D721Med (cell line): Measurements from ENCODE around the gene SLC6A8.

ENCODE experiments used
- DNase-seq: peaks from one replicate; pipeline ENCODE4 v3.0.0; 2011; ENCODE audit warnings: low spot score; ENCODE audit not compliant: insufficient read length
- FAIRE-seq: peaks from 2 replicates; lab custom pipeline; 2011; peaks lifted over from hg19 to GRCh38; lab: Jason Lieb, UNC
- CTCF ChIP-seq: IDR thresholded peaks from 2 replicates; pipeline ENCODE4 v1.5.1; 2012; ENCODE audit warnings: mild to moderate bottlenecking, control low read depth; ENCODE audit not compliant: insufficient read depth; ENCODE audit errors: missing control alignments

Gene SLC6A8

GRCh38 chrX:153641627-153642026 is 46.1 kb upstream of the SLC6A8 start:
- DNase-seq, result no peak
- no peak for TF ChIP-seq CTCF
- no peak for FAIRE-seq

- TF ChIP-seq CTCF, result no peak
- FAIRE-seq (no peak), DNase-seq (no peak)
Measured at GRCh38 chrX:153642051-153642654, 45.6 kb upstream of the SLC6A8 start.

GRCh38 chrX:153642655-153643430 is 44.9 kb upstream of the SLC6A8 start:
- no peak for DNase-seq
- FAIRE-seq, result no peak
- no peak for TF ChIP-seq CTCF

GRCh38 chrX:153643431-153644351 is 44.0 kb upstream of the SLC6A8 start:
- peak; percentile 27 for TF ChIP-seq CTCF
- FAIRE-seq (no peak), DNase-seq (no peak)

- FAIRE-seq (no peak), DNase-seq (no peak)
- peak; percentile 18 for TF ChIP-seq CTCF
Measured at GRCh38 chrX:153644356-153645125, 43.2 kb upstream of the SLC6A8 start.

- DNase-seq, result no peak
- no peak for TF ChIP-seq CTCF
- FAIRE-seq, result no peak
Measured at GRCh38 chrX:153645151-153645550, 42.6 kb upstream of the SLC6A8 start.
